Liver (tissue), 9 donors: Measurements from ENCODE around the gene KLHDC10. TPM values are rescaled to one million over a fixed set of nuclear protein-coding genes. Genes with fewer than 3 reads are reported as not detected.
A peak's percentile ranks its signal among the peaks of the same experiment; 100 is the strongest.

ENCODE experiments used
- DNase-seq: peaks from one replicate; pipeline ENCODE4 v3.0.0-alpha.2; 2017; ENCODE audit warnings: low spot score
- H3K27ac ChIP-seq, 2 donors: one replicate each; pipeline ENCODE4 v1.7.0; 2013; ENCODE audit warnings: inconsistent platforms in 2 of 2, low read length in 2 of 2, control low read depth in 1 of 2, low read depth in 1 of 2, mild to moderate bottlenecking in 1 of 2
- H3K27me3 ChIP-seq, 4 donors: one replicate each; pipeline versions ENCODE4 v1.6.1 to v1.7.0; 2013; ENCODE audit warnings: low read length in 3 of 4, inconsistent platforms in 1 of 4, mild to moderate bottlenecking in 1 of 4, moderate library complexity in 1 of 4; ENCODE audit not compliant: control insufficient read depth in 4 of 4, insufficient read depth in 4 of 4
- H3K36me3 ChIP-seq, 4 donors: one replicate each; pipeline versions ENCODE4 v1.6.1 to v1.7.0; 2013; ENCODE audit warnings: low read length in 3 of 4, mild to moderate bottlenecking in 3 of 4, low read depth in 1 of 4, moderate library complexity in 1 of 4; ENCODE audit not compliant: control insufficient read depth in 4 of 4, insufficient read depth in 3 of 4
- H3K4me1 ChIP-seq, 4 donors: one replicate each; pipeline versions ENCODE4 v1.6.1 to v1.7.0; 2013; ENCODE audit warnings: low read length in 3 of 4, mild to moderate bottlenecking in 3 of 4, moderate library complexity in 1 of 4; ENCODE audit not compliant: control insufficient read depth in 4 of 4, insufficient read depth in 4 of 4
- H3K4me3 ChIP-seq, 3 donors: one replicate each; pipeline versions ENCODE4 v1.6.1 to v1.7.0; 2013; ENCODE audit warnings: low read length in 3 of 3, control low read depth in 1 of 3, low read depth in 1 of 3, mild to moderate bottlenecking in 1 of 3
- H3K9ac ChIP-seq, 2 donors: one replicate each; pipeline ENCODE4 v1.7.0; 2013; ENCODE audit warnings: low read length in 2 of 2, mild to moderate bottlenecking in 2 of 2, moderate library complexity in 2 of 2, control low read depth in 1 of 2, low read depth in 1 of 2
- H3K9me3 ChIP-seq, 4 donors: one replicate each; pipeline versions ENCODE4 v1.6.1 to v1.7.0; 2013; ENCODE audit warnings: low read length in 3 of 4; ENCODE audit not compliant: control insufficient read depth in 4 of 4
- EGR1 ChIP-seq, 2 donors: IDR thresholded peaks; 2 replicates each; pipeline ENCODE4 v1.6.1; 2016 to 2018; ENCODE audit warnings: antibody characterized with exemption in 2 of 2, low read depth in 2 of 2
- FOXA2 ChIP-seq: IDR thresholded peaks from 2 replicates; pipeline ENCODE4 v1.6.1; 2016; ENCODE audit warnings: antibody characterized with exemption
- GABPA ChIP-seq, 2 donors: IDR thresholded peaks in 1 of 2; conservative IDR thresholded peaks in 1 of 2; 2 replicates each; pipeline ENCODE4 v1.6.1; 2016; ENCODE audit warnings: antibody characterized with exemption in 2 of 2, mild to moderate bottlenecking in 1 of 2, moderate library complexity in 1 of 2
- HNF4A ChIP-seq, 2 donors: conservative IDR thresholded peaks; 2 replicates each; pipeline ENCODE4 v1.6.1; 2016; ENCODE audit warnings: antibody characterized with exemption in 2 of 2, mild to moderate bottlenecking in 2 of 2
- HNF4G ChIP-seq: IDR thresholded peaks from 2 replicates; pipeline ENCODE4 v1.6.1; 2016; ENCODE audit warnings: antibody characterized with exemption
- JUND ChIP-seq, 2 donors: IDR thresholded peaks; 2 replicates each; pipeline ENCODE4 v1.6.1; 2016; ENCODE audit warnings: antibody characterized with exemption in 2 of 2
- NR2F2 ChIP-seq: IDR thresholded peaks from 2 replicates; pipeline ENCODE4 v1.6.1; 2016; ENCODE audit warnings: antibody characterized with exemption
- RAD21 ChIP-seq, 2 donors: IDR thresholded peaks; 2 replicates each; pipeline ENCODE4 v1.6.1; 2016; ENCODE audit warnings: antibody characterized with exemption in 2 of 2, mild to moderate bottlenecking in 2 of 2
- SP1 ChIP-seq: IDR thresholded peaks from 2 replicates; pipeline ENCODE4 v1.6.1; 2018; ENCODE audit warnings: antibody characterized with exemption, mild to moderate bottlenecking
- TAF1 ChIP-seq: conservative IDR thresholded peaks from 2 replicates; pipeline ENCODE4 v1.6.1; 2016; ENCODE audit warnings: antibody characterized with exemption, mild to moderate bottlenecking
- YY1 ChIP-seq: IDR thresholded peaks from 2 replicates; pipeline ENCODE4 v1.6.1; 2016; ENCODE audit warnings: antibody characterized with exemption, mild to moderate bottlenecking
- WGBS: extraction: QIAGEN DNeasy Blood & Tissue Kit; methylation state at CpG from one replicate; pipeline ENCODE4 v1.1.7; 2013; 5-methylcytosine and 5-hydroxymethylcytosine counted together
- polyA plus RNA-seq, 2 donors: library from polyadenylated mRNA; stranded (reverse) in 1 of 2; unstranded in 1 of 2; fragments of 200-250 nt in 1 of 2; fragments of >200 nt in 1 of 2; fragmentation: Nextera tagmentation in 1 of 2; extraction: Ambion mirVana in 1 of 2; gene quantifications; one replicate each; pipeline versions ENCODE4 v1.2.1 to v1.2.3, GENCODE V29; 2013 to 2015
- total RNA-seq, 2 donors: library from RNA; depleted of rRNA; stranded (reverse); fragments of >200 nt; gene quantifications; one replicate each; pipeline ENCODE4 v1.2.3, GENCODE V29; 2014
- TF ChIP-seq, protein P1 (sequence below): fragments of 150-350 bp; IDR thresholded peaks from 2 replicates; pipeline ENCODE4 v1.5.1; 2017; ENCODE audit warnings: improper control_type of control experiment, low read depth, low read length; ENCODE audit not compliant: missing input control
- TF ChIP-seq, protein P2 (sequence below): IDR thresholded peaks from 2 replicates; pipeline ENCODE4 v1.6.1; 2016; ENCODE audit warnings: antibody characterized with exemption
- TF ChIP-seq, protein P3 (sequence below): IDR thresholded peaks from 2 replicates; pipeline ENCODE4 v1.6.1; 2016; ENCODE audit warnings: antibody characterized with exemption, mild to moderate bottlenecking
- TF ChIP-seq, protein P4 (sequence below): IDR thresholded peaks from 2 replicates; pipeline ENCODE4 v1.6.1; 2016; ENCODE audit warnings: antibody characterized with exemption
- TF ChIP-seq, protein P5 (sequence below): IDR thresholded peaks from 2 replicates; pipeline ENCODE4 v1.6.1; 2016; ENCODE audit warnings: antibody characterized with exemption
- donor health status: healthy.
- donor health status: healthy.
- donor health status: healthy.
- donor health status: healthy.
- donor health status: healthy.

KLHDC10 gene
- total and polyA plus RNA-seq, 4 donors, result 10.8 to 31.2 (median 17.4) TPM

DNA sequence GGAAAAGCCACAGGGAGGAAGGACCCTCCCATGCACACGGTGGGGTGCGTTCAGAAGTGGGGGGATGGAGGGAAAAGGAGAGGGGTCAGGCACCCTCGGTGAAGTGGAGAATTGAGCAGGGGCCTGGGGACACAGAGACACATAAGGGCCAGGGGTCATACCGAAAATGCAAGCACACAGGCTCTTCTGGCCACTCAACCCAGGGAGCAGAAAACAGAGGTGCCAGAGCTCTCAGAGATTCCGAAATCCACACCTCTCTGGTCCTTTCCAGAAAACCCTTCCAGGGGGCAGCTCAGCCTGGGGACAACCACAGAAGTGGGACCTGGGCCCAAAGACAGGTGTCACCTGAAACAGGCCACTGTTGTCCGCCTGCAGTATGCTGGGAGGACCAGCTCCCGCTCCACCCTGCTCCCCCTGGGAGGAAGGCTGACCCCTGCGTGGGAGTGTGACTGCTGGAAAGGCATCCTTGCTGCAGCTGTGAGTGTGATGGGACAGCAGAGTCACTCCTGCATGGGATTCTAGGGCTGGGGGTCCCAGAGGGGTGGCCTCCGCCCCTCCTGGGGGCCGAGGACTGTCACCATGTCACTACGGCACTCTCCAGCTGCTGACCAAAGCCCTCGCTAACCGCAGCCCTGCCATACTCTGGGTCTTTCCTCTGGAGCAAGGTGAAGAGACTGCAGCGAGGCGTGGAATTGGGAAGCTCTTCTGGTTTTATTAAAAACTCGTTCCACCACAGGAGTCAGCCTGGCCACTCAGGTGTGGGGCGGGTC is 71.7 kb downstream of the KLHDC10 start:
- Histone ChIP-seq H3K4me1 (peaks cover 0 to 2% (median 0%) of the 10 kb centered on the region in 4 donors), H3K27me3 (no peaks in the 10 kb centered on the region), H3K27ac (no peak overlapping the region), H3K9me3 (no peaks in the 10 kb centered on the region), H3K4me3 (peak overlapping the region in 2 of 3 donors; percentile 41 to 58), H3K36me3 (peaks cover 0 to 13% (median 3%) of the 10 kb centered on the region in 4 donors), H3K9ac (no peak overlapping the region)
- no peak for DNase-seq
- WGBS, result 78% methylated on average over 17 of the region's 17 CpGs
- TF ChIP-seq NR2F2 (no peak), FOXA2 (no peak), EGR1 (IDR thresholded peaks at IDR 0.05; ENCODE audit: low read depth in 2 of 2) (no peak), YY1 (no peak), TAF1 (no peak), HNF4G (no peak), SP1 (no peak), GABPA (IDR thresholded peaks at IDR 0.05 in 1 of 2, conservative IDR thresholded peaks at IDR 0.05 in 1 of 2) (no peak), HNF4A (conservative IDR thresholded peaks at IDR 0.05) (no peak), JUND (IDR thresholded peaks at IDR 0.05) (no peak)
- TF ChIP-seq, protein P1, sequence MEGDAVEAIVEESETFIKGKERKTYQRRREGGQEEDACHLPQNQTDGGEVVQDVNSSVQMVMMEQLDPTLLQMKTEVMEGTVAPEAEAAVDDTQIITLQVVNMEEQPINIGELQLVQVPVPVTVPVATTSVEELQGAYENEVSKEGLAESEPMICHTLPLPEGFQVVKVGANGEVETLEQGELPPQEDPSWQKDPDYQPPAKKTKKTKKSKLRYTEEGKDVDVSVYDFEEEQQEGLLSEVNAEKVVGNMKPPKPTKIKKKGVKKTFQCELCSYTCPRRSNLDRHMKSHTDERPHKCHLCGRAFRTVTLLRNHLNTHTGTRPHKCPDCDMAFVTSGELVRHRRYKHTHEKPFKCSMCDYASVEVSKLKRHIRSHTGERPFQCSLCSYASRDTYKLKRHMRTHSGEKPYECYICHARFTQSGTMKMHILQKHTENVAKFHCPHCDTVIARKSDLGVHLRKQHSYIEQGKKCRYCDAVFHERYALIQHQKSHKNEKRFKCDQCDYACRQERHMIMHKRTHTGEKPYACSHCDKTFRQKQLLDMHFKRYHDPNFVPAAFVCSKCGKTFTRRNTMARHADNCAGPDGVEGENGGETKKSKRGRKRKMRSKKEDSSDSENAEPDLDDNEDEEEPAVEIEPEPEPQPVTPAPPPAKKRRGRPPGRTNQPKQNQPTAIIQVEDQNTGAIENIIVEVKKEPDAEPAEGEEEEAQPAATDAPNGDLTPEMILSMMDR, result no peak
- TF ChIP-seq, protein P2, sequence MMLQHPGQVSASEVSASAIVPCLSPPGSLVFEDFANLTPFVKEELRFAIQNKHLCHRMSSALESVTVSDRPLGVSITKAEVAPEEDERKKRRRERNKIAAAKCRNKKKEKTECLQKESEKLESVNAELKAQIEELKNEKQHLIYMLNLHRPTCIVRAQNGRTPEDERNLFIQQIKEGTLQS, result no peak
- TF ChIP-seq, protein P3, sequence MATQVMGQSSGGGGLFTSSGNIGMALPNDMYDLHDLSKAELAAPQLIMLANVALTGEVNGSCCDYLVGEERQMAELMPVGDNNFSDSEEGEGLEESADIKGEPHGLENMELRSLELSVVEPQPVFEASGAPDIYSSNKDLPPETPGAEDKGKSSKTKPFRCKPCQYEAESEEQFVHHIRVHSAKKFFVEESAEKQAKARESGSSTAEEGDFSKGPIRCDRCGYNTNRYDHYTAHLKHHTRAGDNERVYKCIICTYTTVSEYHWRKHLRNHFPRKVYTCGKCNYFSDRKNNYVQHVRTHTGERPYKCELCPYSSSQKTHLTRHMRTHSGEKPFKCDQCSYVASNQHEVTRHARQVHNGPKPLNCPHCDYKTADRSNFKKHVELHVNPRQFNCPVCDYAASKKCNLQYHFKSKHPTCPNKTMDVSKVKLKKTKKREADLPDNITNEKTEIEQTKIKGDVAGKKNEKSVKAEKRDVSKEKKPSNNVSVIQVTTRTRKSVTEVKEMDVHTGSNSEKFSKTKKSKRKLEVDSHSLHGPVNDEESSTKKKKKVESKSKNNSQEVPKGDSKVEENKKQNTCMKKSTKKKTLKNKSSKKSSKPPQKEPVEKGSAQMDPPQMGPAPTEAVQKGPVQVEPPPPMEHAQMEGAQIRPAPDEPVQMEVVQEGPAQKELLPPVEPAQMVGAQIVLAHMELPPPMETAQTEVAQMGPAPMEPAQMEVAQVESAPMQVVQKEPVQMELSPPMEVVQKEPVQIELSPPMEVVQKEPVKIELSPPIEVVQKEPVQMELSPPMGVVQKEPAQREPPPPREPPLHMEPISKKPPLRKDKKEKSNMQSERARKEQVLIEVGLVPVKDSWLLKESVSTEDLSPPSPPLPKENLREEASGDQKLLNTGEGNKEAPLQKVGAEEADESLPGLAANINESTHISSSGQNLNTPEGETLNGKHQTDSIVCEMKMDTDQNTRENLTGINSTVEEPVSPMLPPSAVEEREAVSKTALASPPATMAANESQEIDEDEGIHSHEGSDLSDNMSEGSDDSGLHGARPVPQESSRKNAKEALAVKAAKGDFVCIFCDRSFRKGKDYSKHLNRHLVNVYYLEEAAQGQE, result no peak

DNA sequence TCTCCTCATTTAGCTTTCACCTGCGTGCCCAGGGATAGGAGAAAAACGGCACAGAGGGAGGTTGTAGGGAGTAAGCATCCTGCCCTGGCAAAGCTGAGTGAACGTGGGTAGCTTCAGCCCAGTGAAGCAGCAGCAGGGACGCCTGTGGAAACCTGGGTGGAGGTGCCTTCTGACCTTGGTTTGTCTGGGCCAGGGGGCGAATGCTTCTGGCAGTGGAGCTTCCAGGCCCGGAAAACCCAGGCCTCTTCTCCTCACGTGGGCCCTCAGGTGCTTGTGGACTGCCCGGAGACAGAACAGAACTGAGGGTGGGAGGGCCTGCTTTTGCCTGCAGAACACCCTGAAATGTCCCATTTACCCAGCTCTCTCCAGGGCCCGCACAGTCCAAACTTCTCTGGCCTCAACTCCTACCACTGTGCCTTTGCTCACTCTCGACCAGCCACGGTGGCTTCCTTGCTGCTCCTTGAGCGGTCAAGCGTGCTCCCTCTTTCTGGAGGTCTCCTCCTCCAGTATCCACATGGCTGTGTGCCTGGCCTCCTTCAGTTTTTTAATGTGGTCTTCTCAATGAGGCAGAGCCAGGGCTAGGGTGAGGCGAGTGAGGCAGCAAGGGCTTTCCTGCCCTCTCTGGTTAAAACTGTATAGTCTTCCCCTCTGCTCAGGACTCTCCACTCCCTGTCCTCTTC is 72.5 kb downstream of the KLHDC10 start:
- DNase-seq, result no peak
- TF ChIP-seq, protein P1, result no peak
- TF ChIP-seq RAD21 (IDR thresholded peaks at IDR 0.05) (no peak), FOXA2 (no peak), TAF1 (no peak), HNF4G (no peak), YY1 (no peak), HNF4A (conservative IDR thresholded peaks at IDR 0.05) (no peak)
- TF ChIP-seq, protein P4, sequence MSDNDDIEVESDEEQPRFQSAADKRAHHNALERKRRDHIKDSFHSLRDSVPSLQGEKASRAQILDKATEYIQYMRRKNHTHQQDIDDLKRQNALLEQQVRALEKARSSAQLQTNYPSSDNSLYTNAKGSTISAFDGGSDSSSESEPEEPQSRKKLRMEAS, result no peak
- TF ChIP-seq, protein P5, sequence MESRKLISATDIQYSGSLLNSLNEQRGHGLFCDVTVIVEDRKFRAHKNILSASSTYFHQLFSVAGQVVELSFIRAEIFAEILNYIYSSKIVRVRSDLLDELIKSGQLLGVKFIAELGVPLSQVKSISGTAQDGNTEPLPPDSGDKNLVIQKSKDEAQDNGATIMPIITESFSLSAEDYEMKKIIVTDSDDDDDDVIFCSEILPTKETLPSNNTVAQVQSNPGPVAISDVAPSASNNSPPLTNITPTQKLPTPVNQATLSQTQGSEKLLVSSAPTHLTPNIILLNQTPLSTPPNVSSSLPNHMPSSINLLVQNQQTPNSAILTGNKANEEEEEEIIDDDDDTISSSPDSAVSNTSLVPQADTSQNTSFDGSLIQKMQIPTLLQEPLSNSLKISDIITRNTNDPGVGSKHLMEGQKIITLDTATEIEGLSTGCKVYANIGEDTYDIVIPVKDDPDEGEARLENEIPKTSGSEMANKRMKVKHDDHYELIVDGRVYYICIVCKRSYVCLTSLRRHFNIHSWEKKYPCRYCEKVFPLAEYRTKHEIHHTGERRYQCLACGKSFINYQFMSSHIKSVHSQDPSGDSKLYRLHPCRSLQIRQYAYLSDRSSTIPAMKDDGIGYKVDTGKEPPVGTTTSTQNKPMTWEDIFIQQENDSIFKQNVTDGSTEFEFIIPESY, result no peak
- 95% methylated on average over 14 of the region's 14 CpGs for WGBS
- Histone ChIP-seq H3K4me3 (no peak overlapping the region), H3K36me3 (peaks cover 0 to 13% (median 2%) of the 10 kb centered on the region in 4 donors), H3K9me3 (no peaks in the 10 kb centered on the region), H3K4me1 (peaks cover 0 to 2% (median 0%) of the 10 kb centered on the region in 4 donors), H3K27ac (no peak overlapping the region), H3K27me3 (no peaks in the 10 kb centered on the region), H3K9ac (no peak overlapping the region)
